ENCODE data around the gene CLEC11A. TPM values are rescaled to one million over a fixed set of nuclear protein-coding genes. Genes with fewer than 3 reads are reported as not detected.

Gene CLEC11A
- 0.89 and 1.3 TPM in 2 replicates for total RNA-seq

GRCh38 chr19:50723069-50723468 is at the start of gene CLEC11A:
Gene CLEC11A (plus strand): TSS chr19:50723364. CDS start chr19:50723526, 162 bp downstream.
- intact Hi-C loops (cut with micrococcal nuclease): loop anchor here (10.0 kb wide), 1 partner anchor 358 kb away; the partner anchor contains the start of gene NAPSA
- H3K4me3 Mint-ChIP-seq: peak within 1 kb of the TSS; percentile 93
- H3K4me1 Mint-ChIP-seq: peaks cover 23% of the 10 kb centered on the region
- no peak for DNase-seq
- no peak within 1 kb of the TSS for H3K27ac Mint-ChIP-seq
- H3K36me3 Mint-ChIP-seq (ENCODE audit: low read depth): peaks cover 3% of the 10 kb centered on the region
- no peaks in the 10 kb centered on the region for H3K9me3 Mint-ChIP-seq
- H3K27me3 Mint-ChIP-seq: peaks cover 51% of the 10 kb centered on the region

- Mint-ChIP-seq H3K4me3 (no peak overlapping the region), H3K4me1 (peaks cover 9% of the 10 kb centered on the region), H3K27me3 (peaks cover 19% of the 10 kb centered on the region), H3K9me3 (peaks cover 6% of the 10 kb centered on the region), H3K36me3 (ENCODE audit: low read depth) (no peaks in the 10 kb centered on the region), H3K27ac (no peak overlapping the region)
- intact Hi-C loops (cut with micrococcal nuclease): no loop called here
- DNase-seq: no peak
Measured at GRCh38 chr19:50676625-50677197, 46.5 kb upstream of the CLEC11A start.

GRCh38 chr19:50677636-50678035 is 45.5 kb upstream of the CLEC11A start:
- Mint-ChIP-seq H3K27me3 (peaks cover 16% of the 10 kb centered on the region), H3K27ac (no peak overlapping the region), H3K9me3 (peaks cover 6% of the 10 kb centered on the region), H3K4me3 (no peak overlapping the region), H3K4me1 (peaks cover 9% of the 10 kb centered on the region), H3K36me3 (ENCODE audit: low read depth) (no peaks in the 10 kb centered on the region)
- intact Hi-C loops (cut with micrococcal nuclease): no loop called here
- DNase-seq: no peak

- H3K4me1 Mint-ChIP-seq: peaks cover 9% of the 10 kb centered on the region
- H3K4me3 Mint-ChIP-seq: no peak overlapping the region
- peaks cover 9% of the 10 kb centered on the region for H3K27me3 Mint-ChIP-seq
- no peak overlapping the region for H3K27ac Mint-ChIP-seq
- no peak for DNase-seq
- no peaks in the 10 kb centered on the region for H3K36me3 Mint-ChIP-seq (ENCODE audit: low read depth)
- peaks cover 6% of the 10 kb centered on the region for H3K9me3 Mint-ChIP-seq
- intact Hi-C loops (cut with micrococcal nuclease): no loop called here
Measured at GRCh38 chr19:50678323-50678722, 44.8 kb upstream of the CLEC11A start.

GRCh38 chr19:50679177-50680125 is 43.7 kb upstream of the CLEC11A start:
- Mint-ChIP-seq H3K9me3 (peaks cover 6% of the 10 kb centered on the region), H3K27ac (no peak overlapping the region), H3K27me3 (peaks cover 10% of the 10 kb centered on the region), H3K36me3 (ENCODE audit: low read depth) (no peaks in the 10 kb centered on the region), H3K4me3 (no peak overlapping the region), H3K4me1 (peaks cover 11% of the 10 kb centered on the region)
- peak; percentile 93 for DNase-seq
- intact Hi-C loops (cut with micrococcal nuclease): no loop called here

GRCh38 chr19:50686310-50687032 is 36.7 kb upstream of the CLEC11A start:
- intact Hi-C loops (cut with micrococcal nuclease): no loop called here
- H3K27ac Mint-ChIP-seq: no peak overlapping the region
- no peak for DNase-seq
- H3K27me3 Mint-ChIP-seq: peaks cover 19% of the 10 kb centered on the region
- peaks cover 2% of the 10 kb centered on the region for H3K4me1 Mint-ChIP-seq
- no peak overlapping the region for H3K4me3 Mint-ChIP-seq
- no peaks in the 10 kb centered on the region for H3K9me3 Mint-ChIP-seq
- no peaks in the 10 kb centered on the region for H3K36me3 Mint-ChIP-seq (ENCODE audit: low read depth)

GRCh38 chr19:50688766-50689165 is 34.4 kb upstream of the CLEC11A start:
- Mint-ChIP-seq H3K27me3 (peaks cover 33% of the 10 kb centered on the region), H3K36me3 (ENCODE audit: low read depth) (no peaks in the 10 kb centered on the region), H3K4me3 (no peak overlapping the region), H3K4me1 (peaks cover 2% of the 10 kb centered on the region), H3K27ac (no peak overlapping the region), H3K9me3 (no peaks in the 10 kb centered on the region)
- intact Hi-C loops (cut with micrococcal nuclease): no loop called here
- no peak for DNase-seq

GRCh38 chr19:50690439-50690838 is 32.7 kb upstream of the CLEC11A start:
- H3K27me3 Mint-ChIP-seq: peaks cover 31% of the 10 kb centered on the region
- H3K9me3 Mint-ChIP-seq: no peaks in the 10 kb centered on the region
- H3K4me1 Mint-ChIP-seq: no peaks in the 10 kb centered on the region

GRCh38 chr19:50693064-50693975 is 29.8 kb upstream of the CLEC11A start:
- Mint-ChIP-seq H3K27ac (no peak overlapping the region), H3K36me3 (ENCODE audit: low read depth) (no peaks in the 10 kb centered on the region), H3K9me3 (no peaks in the 10 kb centered on the region), H3K4me3 (no peak overlapping the region), H3K27me3 (peaks cover 32% of the 10 kb centered on the region), H3K4me1 (no peaks in the 10 kb centered on the region)
- no peak for DNase-seq
- intact Hi-C loops (cut with micrococcal nuclease): no loop called here

More at GRCh38 chr19:50690439-50690838, 32.7 kb upstream of the CLEC11A start:
- Mint-ChIP-seq H3K36me3 (ENCODE audit: low read depth) (no peaks in the 10 kb centered on the region), H3K4me3 (no peak overlapping the region), H3K27ac (no peak overlapping the region)
- intact Hi-C loops (cut with micrococcal nuclease): no loop called here
- DNase-seq: no peak

- Mint-ChIP-seq H3K4me3 (no peak overlapping the region), H3K4me1 (no peaks in the 10 kb centered on the region), H3K9me3 (no peaks in the 10 kb centered on the region), H3K27me3 (peaks cover 30% of the 10 kb centered on the region), H3K36me3 (ENCODE audit: low read depth) (no peaks in the 10 kb centered on the region), H3K27ac (no peak overlapping the region)
- no peak for DNase-seq
- intact Hi-C loops (cut with micrococcal nuclease): no loop called here
Measured at GRCh38 chr19:50694815-50695145, 28.4 kb upstream of the CLEC11A start.

GRCh38 chr19:50695251-50696093 is 27.7 kb upstream of the CLEC11A start:
- H3K9me3 Mint-ChIP-seq: no peaks in the 10 kb centered on the region
- no peak overlapping the region for H3K4me3 Mint-ChIP-seq
- intact Hi-C loops (cut with micrococcal nuclease): no loop called here
- peaks cover 30% of the 10 kb centered on the region for H3K27me3 Mint-ChIP-seq
- no peak overlapping the region for H3K27ac Mint-ChIP-seq
- DNase-seq: peak; percentile 82
- H3K36me3 Mint-ChIP-seq (ENCODE audit: low read depth): no peaks in the 10 kb centered on the region
- no peaks in the 10 kb centered on the region for H3K4me1 Mint-ChIP-seq

- Mint-ChIP-seq H3K4me3 (no peak overlapping the region), H3K27ac (no peak overlapping the region), H3K4me1 (no peaks in the 10 kb centered on the region), H3K27me3 (peaks cover 30% of the 10 kb centered on the region), H3K9me3 (no peaks in the 10 kb centered on the region), H3K36me3 (ENCODE audit: low read depth) (no peaks in the 10 kb centered on the region)
- DNase-seq: no peak
- intact Hi-C loops (cut with micrococcal nuclease): no loop called here
Measured at GRCh38 chr19:50696094-50696483, 27.1 kb upstream of the CLEC11A start.

All from activated CD4-positive, alpha-beta T cell treated with anti-CD3 and anti-CD28 coated beads, Interleukin-2, amount 10 ng/mL, durations not matched to agents 24 days and 14 days (primary cell).